Cerebellar cortex (tissue), 1 donor: Measurements from ENCODE around the gene LNX1.
A peak's percentile ranks its signal among the peaks of the same experiment; 100 is the strongest.
"Not testable (repeated sequence)": the region's sequence is repeated elsewhere in the genome, so short reads cannot be mapped to it uniquely, and the experiment has no call there.

ENCODE experiments used
- DNase-seq: peaks from one replicate; pipeline ENCODE4 v3.0.0-alpha.2; 2015; ENCODE audit warnings: low spot score

LNX1 gene

DNA sequence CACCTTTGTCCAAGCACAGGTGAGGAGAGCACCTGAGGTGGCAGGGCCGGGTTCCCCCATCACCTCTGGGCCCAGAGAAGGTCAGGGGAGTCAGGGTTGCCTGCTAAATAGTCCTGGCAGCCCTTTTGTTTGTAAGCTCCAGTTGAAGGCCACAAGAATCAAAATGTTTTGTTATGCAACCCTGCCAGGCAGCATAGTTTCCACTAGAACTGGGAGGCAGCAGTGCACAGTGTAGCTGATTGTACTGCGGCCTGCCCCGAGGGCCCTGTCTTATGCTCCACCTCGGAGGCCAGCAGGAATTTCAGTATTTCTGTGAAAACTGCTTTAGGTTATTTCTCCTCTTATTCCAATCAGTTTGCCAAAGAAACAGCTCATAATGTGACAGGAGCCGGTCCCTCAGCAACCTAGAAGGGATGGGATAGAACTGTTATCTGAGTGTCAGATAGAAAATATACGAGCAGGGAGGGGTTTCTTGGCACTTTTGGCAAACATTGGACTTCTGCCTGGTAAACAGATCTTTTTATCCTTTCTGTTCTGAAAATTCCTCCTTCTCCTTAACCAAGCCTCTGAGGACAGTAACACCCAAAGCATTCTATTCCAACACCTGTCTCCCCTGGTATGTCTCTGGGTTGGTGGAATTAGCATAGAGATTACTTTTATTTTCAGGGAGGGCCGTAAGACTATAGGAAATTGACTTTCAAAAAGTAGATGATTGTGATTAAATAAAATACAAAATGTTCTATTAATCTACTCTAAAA lies 93.6 kb downstream of the LNX1 start:
- no peak for DNase-seq

DNA sequence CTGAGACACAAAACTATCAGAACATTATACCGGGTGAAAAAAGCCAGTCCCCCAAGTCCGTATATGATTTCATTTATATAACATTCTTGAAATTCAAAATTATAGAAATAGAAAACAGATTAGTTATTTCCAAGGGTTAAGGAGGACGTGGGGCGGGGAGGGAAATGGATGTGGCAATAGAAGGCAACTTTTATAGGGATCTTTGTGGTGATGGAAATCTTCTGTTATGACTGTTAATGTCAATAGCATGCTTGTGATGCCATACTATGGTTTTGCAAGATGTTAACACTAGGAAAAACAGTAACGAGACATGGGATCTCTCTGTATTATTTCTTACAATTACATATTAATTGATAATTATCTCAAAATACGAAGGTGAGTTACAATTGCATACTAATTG lies 96.4 kb downstream of the LNX1 start:
- DNase-seq, result no peak

- peak; percentile 28 for DNase-seq
Observed at GRCh38 chr4:53490965-53491622, 100.2 kb downstream of the LNX1 start.

GRCh38 chr4:53490161-53490956 lies 100.9 kb downstream of the LNX1 start:
- DNase-seq, result no peak

DNA sequence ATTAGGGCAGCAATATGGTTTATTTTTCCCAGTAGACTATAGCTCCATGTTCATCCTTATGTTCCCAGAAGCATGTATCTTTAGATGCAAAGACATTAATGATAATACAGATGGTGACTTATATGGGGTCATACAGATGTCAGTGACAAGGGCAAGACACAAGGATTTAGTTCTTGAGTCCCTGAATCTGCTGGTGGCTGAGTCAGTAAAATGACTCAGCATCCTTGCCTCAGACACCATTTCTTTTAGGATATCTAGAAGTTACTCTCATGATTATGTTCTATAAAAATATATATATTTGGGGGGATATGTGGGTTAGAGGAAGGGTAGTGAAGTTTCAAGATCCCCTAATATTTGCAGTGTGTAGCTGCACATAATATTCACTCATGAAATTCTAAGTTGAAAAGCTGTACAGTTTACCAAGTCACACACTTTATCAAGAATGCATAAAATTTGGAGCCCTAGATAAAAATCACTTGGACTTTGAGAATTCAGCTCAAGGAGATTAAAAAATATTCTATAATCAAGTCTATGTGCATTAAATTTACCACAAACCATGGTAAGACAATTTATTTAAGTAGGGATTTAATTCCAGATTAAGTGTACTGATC lies 101.9 kb downstream of the LNX1 start:
- DNase-seq, result no peak

- no peak for DNase-seq
Observed at GRCh38 chr4:53487766-53488165, 103.5 kb downstream of the LNX1 start.

GRCh38 chr4:53485658-53486040 lies 105.6 kb downstream of the LNX1 start:
- DNase-seq, result no peak

DNA sequence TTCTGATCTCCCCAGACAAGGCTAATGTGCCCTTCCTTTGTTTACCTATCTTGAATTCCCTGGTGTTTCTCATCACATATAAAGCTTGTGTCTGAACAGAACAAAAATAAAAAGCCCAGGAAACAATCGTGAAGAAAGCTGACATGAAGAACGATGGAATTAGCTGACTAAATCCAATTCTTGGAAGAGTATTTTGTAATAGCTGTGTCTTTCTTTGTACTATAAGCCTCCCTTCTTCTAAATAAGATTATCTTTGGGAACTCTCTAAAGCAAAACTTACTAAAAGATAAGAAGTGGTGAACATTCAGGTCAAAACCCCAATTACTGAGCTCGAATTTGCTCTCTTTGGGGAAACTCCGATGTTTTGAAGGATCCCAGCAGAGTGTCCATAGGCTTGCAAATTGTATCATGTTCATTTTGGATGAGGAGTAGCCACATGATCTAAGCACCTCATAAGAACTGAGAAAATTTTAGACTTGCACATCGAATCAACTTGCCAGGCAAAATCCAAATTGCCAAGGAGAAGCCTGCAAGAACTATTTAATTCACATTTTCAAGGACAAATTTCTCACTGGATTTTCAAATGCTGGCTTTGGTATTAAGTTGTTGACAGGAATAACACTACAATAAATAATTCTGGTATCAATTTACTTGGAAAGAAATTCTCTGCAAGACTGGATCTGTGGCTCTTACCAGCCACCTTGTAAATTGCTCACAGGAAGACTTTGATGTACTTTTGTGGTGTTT lies 106.2 kb downstream of the LNX1 start:
- no peak for DNase-seq

DNA sequence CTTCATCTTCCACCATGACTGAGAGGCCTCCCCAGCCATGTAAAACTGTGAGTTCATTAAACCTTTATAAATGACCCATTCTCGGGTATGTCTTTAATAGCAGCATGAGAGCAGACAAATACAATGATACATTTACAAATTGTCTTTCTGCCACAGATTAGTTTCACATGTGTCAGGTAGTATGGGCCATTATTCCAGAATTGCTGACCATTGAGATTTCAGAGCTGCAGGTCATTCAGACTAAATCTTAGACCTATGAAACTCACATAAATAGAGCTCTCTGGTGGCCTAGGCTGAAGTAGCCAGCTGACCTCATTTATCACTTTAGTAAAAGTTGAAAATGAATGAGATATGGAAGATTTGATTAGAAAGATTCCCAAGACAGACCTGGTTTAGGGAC lies 108.0 kb downstream of the LNX1 start:
- no peak for DNase-seq

- no peak for DNase-seq
Observed at GRCh38 chr4:53481586-53481985, 109.7 kb downstream of the LNX1 start.

DNA sequence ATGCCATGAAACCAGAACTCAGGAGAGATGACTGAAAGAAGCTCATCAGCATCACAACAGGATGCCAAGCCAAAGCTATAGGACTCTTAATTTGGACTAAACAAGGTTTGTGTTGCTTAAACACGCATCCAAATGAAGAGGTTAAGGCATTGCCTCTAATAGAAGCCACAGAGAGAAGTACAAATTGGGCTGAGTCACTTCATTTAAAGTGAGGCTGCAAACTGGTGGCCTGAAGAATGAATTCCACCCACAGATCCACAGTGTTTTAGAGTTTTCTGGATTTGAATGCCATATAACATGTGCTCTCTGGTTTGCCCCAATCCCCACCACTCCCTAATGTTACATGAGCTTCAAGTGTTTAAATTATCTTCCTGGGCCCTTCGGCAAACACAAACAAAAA lies 110.4 kb downstream of the LNX1 start:
- DNase-seq, result no peak

DNA sequence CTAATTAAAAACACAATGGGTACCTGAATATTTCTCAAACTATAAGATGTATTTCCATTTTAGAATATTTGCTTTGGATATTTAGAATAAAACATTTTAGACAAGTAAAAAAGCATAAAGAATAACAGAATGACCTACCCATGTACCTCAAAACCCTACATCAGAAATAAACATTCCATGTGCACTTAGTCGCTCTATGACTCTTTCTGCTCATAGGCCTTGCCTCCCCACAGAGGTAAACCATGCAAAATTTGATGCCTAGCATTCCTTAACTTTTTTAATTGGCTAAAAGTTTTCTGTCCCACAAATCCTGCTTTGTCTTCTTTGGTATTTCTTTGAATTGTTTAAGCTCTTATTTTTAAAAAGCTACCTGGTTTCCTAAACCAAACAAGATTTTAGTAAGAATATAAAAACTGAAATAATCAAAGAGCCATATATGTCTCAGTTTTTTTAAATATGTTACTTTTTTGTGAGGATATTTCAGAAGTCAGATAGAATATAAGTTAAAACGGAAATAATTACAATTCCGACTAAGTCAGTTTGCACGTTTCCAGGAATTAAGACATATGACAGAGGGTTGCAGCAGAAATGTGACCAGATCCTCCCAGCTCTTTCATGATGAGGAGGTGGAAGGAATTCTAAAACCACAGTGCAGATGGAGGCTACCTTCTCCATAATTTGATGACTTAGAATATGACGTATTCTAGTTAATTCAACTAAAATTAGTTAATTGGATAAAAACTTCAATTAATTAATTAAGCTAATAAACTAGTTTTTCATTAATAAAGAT lies 111.4 kb downstream of the LNX1 start:
- DNase-seq, result no peak

GRCh38 chr4:53478671-53479456 lies 112.4 kb downstream of the LNX1 start:
- no peak for DNase-seq

DNA sequence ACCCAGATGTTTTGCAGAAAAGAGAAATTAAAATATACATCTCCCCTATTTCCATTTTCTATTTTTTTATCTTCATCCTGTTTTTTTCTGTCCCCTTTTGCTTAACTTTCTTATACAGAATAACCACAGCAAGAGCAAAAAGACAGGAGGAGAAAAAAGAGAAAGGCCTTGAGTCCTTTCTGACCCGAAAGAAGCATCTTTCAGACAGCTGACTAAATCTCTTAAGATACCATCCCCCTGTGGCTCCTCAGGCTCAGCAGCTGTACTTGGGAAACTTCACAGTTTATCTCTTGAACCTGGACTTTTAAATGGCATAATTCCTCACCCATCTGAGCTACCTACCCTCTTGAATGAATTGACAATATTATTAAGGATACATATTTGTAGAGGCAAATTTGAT lies 113.7 kb downstream of the LNX1 start:
- DNase-seq, result no peak

- no peak for DNase-seq
Observed at GRCh38 chr4:53477038-53477565, 114.2 kb downstream of the LNX1 start.

DNA sequence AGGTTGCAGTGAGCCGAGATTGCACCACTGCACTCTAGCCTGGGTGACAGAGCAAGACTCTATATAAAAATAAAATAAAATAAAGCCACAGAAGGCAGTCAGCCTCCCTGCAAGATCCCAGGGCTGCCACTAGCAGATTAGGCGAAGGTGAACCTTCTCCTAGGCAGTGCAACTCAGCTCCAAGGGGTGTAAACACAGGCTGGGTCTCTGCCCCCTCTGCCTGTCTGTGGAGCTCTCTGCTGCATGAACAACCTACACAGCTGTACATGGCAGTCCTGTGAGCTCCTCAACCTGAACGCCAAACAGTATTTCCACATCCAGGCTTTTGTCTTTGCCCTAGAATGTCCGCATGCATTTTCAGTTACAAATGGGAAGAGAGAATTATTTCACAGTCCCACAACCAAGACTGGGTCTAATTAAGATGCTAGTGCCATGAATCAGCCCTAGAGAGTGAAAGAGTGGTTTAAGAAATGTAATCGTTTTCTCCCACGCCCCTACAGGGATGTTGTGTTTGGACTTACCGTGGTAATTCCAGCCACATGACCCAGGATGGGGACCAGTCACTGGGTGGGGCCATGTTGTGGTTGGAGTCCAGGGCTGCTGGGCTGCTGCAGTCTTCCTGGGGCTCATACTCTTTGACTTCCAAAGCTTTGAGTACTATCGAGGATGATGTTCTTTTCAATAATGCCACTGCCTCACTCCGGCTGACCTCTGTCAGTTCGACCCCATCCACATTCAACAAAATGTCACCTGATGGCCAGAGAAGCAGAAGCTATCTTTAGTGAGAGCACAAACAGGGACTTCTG lies 114.9 kb downstream of the LNX1 start:
- no peak for DNase-seq

DNA sequence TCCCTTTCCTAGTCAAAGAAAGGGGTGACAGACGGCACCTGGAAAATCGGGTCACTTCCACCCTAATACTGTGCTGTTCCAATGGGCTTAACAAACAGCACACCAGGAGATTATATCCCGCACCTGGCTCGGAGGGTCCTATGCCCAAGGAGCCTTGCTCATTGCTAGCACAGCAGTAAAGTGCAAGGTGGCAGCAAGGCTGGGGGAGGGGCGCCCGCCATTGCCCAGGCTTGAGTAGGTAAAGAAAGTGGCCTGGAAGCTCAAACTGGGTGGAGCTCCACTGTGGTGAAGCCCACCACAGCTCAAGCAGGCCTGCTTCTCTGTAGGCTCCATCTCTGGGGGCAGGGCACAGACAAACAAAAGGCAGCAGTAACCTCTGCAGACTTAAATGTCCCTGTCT lies 124.7 kb downstream of the LNX1 start:
- DNase-seq, result not testable (repeated sequence)

GRCh38 chr4:53465891-53466290 lies 125.4 kb downstream of the LNX1 start:
- no peak for DNase-seq

DNA sequence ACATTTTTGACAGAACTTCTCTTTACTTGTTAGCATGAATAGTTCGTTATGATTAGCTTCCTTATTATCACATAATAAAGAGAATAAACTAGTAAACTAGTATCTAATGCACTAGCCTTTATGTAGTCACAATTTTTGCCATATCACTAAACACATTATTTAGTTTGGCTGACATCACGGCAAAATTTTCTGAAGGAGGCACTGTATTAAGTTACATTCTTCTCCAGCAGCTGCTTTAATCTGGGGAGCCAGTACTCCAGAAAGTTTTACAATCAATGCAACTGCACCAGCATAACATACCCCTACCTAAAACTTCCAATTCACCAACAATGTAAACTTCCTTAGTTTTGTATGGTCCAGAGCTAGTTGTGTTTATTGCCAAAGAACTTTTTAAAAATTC lies 126.0 kb downstream of the LNX1 start:
- DNase-seq, result no peak
